Nephron progenitor cell (in vitro differentiated cells): Measurements from ENCODE around the gene CDK14.

Source experiments
- DNase-seq: peaks from one replicate; pipeline ENCODE4 v3.0.0; 2021
- H3K27ac Mint-ChIP-seq: 2 replicates; pipeline ENCODE4 v1.8.0; 2021; ENCODE audit warnings: mild to moderate bottlenecking, moderate library complexity, mixed read lengths
- H3K27me3 Mint-ChIP-seq: 2 replicates; pipeline ENCODE4 v1.8.0; 2021; ENCODE audit warnings: mild to moderate bottlenecking, low read depth, mixed read lengths; ENCODE audit not compliant: poor library complexity
- H3K36me3 Mint-ChIP-seq: 2 replicates; pipeline ENCODE4 v1.8.0; 2021; ENCODE audit warnings: low read depth, mixed read lengths
- H3K4me1 Mint-ChIP-seq: 2 replicates; pipeline ENCODE4 v1.8.0; 2021; ENCODE audit warnings: mixed read lengths
- H3K4me3 Mint-ChIP-seq: 2 replicates; pipeline ENCODE4 v1.8.0; 2021; ENCODE audit warnings: mild to moderate bottlenecking, moderate library complexity, mixed read lengths
- H3K9me3 Mint-ChIP-seq: 2 replicates; pipeline ENCODE4 v1.8.0; 2021; ENCODE audit warnings: mild to moderate bottlenecking, moderate library complexity, mixed read lengths
- CTCF ChIP-seq: fragments of 200-600 bp; sonication (generic); IDR thresholded peaks from 2 replicates; pipeline ENCODE4 v1.5.0; 2021; ENCODE audit warnings: antibody characterized with exemption

CDK14 gene

GRCh38 chr7:91082038-91082437 lies 485.9 kb downstream of the CDK14 start:
- H3K9me3 Mint-ChIP-seq, result no peaks in the 10 kb centered on the region
- H3K4me1 Mint-ChIP-seq, result peaks cover 15% of the 10 kb centered on the region
- H3K4me3 Mint-ChIP-seq, result no peak overlapping the region
- no peak for TF ChIP-seq CTCF
- H3K36me3 Mint-ChIP-seq, result no peaks in the 10 kb centered on the region
- H3K27me3 Mint-ChIP-seq, result no peaks in the 10 kb centered on the region
- no peak for DNase-seq
- H3K27ac Mint-ChIP-seq, result peak overlapping the region; percentile 10

- peak; percentile 52 for TF ChIP-seq CTCF
- Mint-ChIP-seq H3K27me3 (no peaks in the 10 kb centered on the region), H3K27ac (no peak overlapping the region), H3K4me3 (no peak overlapping the region), H3K36me3 (no peaks in the 10 kb centered on the region), H3K4me1 (peaks cover 15% of the 10 kb centered on the region), H3K9me3 (no peaks in the 10 kb centered on the region)
- no peak for DNase-seq
These were observed 486.9 kb downstream of the CDK14 start for GRCh38 chr7:91082852-91083495.

GRCh38 chr7:91083855-91084644 lies 487.9 kb downstream of the CDK14 start:
- Mint-ChIP-seq H3K36me3 (no peaks in the 10 kb centered on the region), H3K4me1 (peaks cover 15% of the 10 kb centered on the region)

GRCh38 chr7:91085175-91085574 lies 489.1 kb downstream of the CDK14 start:
- no peaks in the 10 kb centered on the region for H3K9me3 Mint-ChIP-seq
- no peak for TF ChIP-seq CTCF
- no peak for DNase-seq
- H3K4me3 Mint-ChIP-seq, result no peak overlapping the region
- no peaks in the 10 kb centered on the region for H3K27me3 Mint-ChIP-seq
- peak overlapping the region; percentile 73 for H3K27ac Mint-ChIP-seq
- peaks cover 10% of the 10 kb centered on the region for H3K4me1 Mint-ChIP-seq
- H3K36me3 Mint-ChIP-seq, result no peaks in the 10 kb centered on the region

More at GRCh38 chr7:91083855-91084644, 487.9 kb downstream of the CDK14 start:
- Mint-ChIP-seq H3K27ac (peak overlapping the region; percentile 72), H3K9me3 (no peaks in the 10 kb centered on the region), H3K4me3 (no peak overlapping the region), H3K27me3 (no peaks in the 10 kb centered on the region)
- DNase-seq, result no peak
- no peak for TF ChIP-seq CTCF

- Mint-ChIP-seq H3K4me3 (no peak overlapping the region), H3K27ac (peak overlapping the region; percentile 46), H3K27me3 (no peaks in the 10 kb centered on the region), H3K36me3 (no peaks in the 10 kb centered on the region), H3K4me1 (peaks cover 6% of the 10 kb centered on the region), H3K9me3 (no peaks in the 10 kb centered on the region)
- DNase-seq, result no peak
- TF ChIP-seq CTCF, result no peak
These were observed 490.1 kb downstream of the CDK14 start for GRCh38 chr7:91086200-91086599.
